ENCODE results near the gene KCNMA1.

The KCNMA1 gene

DNA sequence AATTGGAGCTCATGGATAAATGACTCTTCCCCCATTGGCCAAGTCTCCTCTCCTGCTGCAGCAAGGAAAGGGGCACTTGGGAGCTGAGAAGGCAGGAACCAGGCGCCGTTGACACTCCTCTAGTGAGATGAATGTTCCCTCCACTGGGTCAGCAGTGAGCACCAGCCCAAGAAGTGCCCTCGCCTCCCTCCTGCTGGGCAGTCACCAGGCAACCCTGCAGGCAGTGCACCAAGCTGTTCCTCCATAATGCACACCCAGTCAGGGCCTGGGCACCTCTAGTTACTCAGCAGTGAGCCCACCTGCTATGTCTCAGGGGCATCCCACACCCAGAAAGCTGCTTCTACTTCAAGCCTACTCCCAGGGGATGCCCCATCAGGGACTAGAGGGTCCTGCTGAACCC lies 84.3 kb downstream of the KCNMA1 start:
- DNase-seq = no peak

DNA sequence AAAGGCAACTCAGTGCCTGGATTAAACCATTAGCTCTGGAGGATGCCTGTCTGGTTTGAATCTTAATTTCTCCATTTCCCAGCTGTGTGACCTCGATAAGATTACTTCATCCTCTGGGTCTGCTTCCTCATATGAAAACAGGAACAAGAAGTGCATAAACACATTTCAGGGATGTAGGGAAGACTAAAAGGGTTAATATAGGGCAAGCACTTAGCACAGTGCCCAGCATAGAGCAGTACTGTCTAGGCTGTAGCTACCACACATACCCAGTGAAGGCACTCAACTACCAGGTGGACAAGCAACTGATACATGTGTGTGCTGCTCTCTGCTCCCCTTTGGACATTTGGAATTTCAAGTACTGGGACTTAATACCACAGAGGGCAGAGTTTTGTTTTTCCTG lies 85.4 kb downstream of the KCNMA1 start:
- no peak for DNase-seq

DNA sequence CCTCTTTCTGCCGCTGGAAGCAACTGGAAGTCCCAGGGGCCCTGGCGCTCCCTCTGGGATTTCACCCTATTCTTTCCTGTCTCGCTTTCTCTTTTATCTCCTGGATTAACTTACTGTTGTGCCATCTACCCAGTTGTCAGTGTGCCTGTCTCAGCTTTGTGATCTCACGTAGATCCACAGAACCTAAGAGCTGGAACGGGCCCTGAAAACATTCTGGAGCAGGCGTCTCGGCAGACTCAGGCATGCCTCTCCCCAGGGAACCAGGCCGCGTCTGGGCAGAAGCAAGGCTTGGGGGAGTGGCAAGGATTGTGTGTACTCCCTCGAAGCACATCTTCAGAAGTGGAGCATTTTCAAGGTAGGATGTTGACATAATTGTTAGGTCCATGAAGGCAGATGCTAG lies 87.2 kb downstream of the KCNMA1 start:
- no peak for DNase-seq

DNA sequence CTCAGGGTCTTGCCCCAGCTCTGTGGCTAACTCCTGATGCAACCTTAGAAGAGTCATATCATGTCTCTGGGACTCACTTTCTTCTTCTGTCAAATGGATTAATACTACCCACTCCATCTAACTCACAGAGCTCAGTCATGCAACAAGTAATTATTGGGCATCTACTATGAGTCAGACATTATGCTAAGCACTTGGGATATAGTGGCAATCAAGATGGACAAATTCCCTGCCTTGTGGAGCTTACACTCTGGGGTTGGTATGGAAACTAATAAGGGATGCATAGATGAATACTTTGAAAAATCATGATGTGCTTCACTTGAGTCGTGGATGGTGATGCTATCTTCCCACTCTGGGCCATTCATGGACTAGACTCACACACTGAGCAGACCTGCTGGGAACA lies 88.9 kb downstream of the KCNMA1 start:
- DNase-seq = no peak

DNA sequence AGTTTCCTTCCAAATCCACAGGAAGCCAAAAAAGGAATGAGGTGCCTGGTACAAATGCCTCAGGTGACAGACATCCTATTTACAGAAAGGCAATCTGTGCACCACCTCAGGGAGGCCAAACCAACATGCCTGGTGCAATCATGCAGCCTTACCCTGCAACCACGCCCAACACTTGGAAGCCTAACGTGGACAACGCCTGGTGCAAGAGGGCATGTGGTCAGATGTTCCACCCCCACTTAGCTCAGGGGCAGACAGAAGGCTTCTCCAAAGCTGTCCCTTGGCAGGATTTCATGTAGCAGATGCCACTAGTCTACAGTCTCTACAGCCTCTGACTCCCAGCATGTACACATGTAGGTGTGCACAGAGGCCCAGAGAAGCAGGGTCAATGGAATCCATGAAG lies 89.5 kb downstream of the KCNMA1 start:
- no peak for DNase-seq

DNA sequence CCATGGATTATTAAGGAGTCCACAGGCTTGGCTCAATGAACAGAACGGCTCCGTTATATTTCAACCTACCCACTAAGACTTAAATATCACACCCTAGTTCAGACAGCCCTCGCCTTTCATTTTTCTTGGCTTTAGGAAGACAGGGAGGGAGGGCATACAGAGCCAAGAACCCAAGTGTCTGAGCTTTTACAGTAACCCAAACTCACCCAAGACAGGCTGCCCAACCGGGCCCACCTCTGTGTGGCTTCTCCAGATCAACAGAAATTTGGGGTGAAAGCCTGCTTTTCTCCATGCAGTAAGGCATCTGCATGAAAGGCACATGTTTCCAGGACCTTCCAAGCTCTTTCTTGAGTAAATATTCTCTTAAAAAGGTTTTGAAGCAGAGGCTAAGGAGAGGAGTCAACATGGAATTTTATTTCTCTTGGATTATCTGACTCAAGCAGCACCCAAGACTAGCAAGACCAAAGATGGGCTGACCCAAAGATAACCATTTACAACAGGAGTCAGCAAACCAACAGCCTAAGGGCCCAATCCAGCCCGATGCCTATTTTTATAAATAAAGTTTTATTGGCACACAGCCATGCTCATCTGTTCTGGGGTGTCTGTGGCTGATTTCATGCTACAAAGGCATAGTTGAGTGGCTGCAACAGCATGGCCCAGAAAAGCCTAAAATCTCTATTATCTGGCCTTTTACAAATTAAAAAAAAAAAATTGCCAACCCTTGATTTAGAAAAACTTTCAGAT lies 90.1 kb downstream of the KCNMA1 start:
- DNase-seq = no peak

DNA sequence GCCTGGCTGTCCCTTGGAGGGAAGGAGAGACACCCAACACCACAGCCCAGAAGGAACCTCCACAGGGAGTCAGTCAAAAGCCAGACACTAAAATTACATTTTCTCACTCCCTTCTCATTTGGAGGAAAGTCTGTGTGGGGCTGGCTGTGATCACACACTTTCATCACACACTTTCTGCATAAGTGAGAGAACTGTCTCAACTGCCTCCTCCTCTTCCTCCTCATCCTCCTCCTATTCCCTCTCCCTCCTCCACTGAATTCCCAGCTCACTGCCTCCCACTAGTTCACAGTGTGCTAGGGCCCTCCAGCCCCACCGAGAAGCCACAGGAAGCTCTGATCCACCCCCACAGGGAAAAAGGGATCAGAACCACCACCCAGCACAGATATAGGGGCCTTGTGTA lies 91.6 kb downstream of the KCNMA1 start:
- no peak for DNase-seq

GRCh38 chr10:77545585-77545984 lies 92.0 kb downstream of the KCNMA1 start:
- no peak for DNase-seq

GRCh38 chr10:77544617-77545016 lies 93.0 kb downstream of the KCNMA1 start:
- DNase-seq = no peak

DNA sequence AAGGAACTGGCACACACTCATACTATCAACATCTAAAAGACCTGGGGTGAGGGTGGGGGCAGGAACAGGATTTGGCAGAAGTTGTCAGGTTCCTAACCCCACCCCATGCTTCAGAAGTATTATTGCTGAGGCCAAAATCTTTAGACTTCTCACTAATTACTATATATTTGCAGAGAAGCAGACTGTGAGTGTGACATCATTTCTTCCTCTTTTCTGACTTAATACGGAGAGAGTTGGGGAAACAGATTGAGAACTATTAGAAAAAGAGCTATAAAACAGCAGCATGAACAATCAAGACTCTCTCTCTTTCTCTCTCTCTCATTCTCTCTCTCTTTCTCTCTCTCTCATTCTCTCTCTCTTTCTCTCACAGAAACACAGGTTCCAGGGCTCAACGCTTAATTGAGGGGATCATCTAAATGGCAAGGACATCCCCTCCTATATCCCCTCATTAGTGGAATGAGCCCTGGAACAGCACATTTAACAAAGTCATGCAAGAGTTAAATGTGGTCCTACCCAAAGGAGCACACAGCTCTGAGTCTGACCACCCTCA lies 94.8 kb downstream of the KCNMA1 start:
- no peak for DNase-seq

- no peak for DNase-seq
Measured at GRCh38 chr10:77541944-77542343, 95.7 kb downstream of the KCNMA1 start.

- DNase-seq = no peak
Measured at GRCh38 chr10:77541247-77541646, 96.4 kb downstream of the KCNMA1 start.

GRCh38 chr10:77539147-77539935 lies 98.3 kb downstream of the KCNMA1 start:
- no peak for DNase-seq

- DNase-seq = no peak
Measured at GRCh38 chr10:77537720-77538373, 99.8 kb downstream of the KCNMA1 start.

DNA sequence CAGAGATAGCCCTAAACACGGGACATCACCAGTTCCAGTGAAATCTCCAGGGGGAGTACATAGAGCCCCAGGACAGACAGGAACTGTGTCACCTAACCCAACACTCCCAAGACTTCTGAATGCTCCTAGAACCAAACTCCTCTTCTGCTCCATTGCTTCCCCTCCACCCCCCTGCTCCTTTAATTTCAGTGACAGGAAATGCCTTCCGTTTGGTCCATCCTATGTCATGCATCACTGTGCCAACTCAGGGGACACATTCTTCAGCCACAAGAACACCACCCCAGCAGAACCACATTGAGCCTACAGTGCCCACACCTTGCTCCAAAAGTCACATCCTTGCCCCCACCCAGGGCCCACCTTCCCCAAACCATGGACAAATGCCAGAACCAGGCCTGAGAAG lies 100.5 kb downstream of the KCNMA1 start:
- DNase-seq = no peak

- DNase-seq = peak; percentile 14
Measured at GRCh38 chr10:77533887-77534278, 103.7 kb downstream of the KCNMA1 start.

DNA sequence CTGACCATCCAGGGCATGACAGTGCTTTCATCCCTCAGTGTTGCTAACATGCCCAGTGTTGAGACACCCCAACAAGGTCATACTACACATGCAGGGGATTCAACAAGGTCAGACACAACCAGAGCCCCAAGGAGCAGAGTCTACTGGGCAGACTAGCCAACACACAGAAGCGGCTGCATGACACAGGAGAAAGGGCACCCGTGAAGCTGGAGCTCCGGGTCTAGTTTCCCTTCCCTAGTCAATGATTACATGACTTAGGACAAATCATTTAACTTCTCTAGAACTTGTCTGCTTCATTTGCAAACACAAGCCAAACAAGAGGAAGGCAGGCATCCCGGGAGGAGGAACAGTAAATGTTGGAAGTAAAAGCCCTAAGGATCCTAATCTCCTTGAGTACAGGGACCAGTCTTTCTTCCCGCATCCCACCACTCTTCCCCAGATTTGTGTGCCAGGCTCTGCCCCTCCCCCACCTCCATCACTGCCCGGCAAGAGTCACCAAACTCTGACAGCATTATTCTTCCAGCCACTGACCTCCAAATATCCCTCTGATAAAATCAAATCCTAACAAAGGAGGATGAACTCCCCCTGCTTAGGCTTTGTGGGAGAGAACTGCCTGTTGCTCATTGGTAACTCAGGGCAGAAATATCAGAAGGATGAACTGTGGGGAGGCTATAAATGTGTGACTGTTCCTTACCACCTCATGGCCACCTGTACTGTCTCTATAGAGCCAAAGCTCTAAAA lies 104.3 kb downstream of the KCNMA1 start:
- DNase-seq = no peak

- DNase-seq = no peak
Measured at GRCh38 chr10:77532068-77532467, 105.5 kb downstream of the KCNMA1 start.

- DNase-seq = no peak
Measured at GRCh38 chr10:77531441-77532001, 106.1 kb downstream of the KCNMA1 start.

DNA sequence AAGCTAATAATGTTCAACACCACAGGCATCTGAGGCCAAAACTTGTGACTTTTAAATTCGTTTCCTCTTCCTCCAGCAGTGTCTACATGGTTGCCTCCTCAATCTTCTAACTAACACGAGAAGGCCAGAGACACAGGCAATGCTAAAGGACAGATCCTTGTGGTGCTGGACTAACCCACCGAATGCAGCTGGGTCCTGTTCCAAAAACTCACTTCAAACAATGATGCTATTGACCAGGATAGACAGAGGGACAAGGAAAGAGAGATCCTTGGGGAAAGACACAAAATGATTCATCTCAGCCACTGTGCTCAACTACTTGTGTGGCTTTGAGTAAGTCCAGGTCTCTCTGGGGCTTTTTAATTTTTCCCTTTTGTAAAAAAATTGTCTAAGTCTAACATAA lies 107.6 kb downstream of the KCNMA1 start:
- no peak for DNase-seq

DNA sequence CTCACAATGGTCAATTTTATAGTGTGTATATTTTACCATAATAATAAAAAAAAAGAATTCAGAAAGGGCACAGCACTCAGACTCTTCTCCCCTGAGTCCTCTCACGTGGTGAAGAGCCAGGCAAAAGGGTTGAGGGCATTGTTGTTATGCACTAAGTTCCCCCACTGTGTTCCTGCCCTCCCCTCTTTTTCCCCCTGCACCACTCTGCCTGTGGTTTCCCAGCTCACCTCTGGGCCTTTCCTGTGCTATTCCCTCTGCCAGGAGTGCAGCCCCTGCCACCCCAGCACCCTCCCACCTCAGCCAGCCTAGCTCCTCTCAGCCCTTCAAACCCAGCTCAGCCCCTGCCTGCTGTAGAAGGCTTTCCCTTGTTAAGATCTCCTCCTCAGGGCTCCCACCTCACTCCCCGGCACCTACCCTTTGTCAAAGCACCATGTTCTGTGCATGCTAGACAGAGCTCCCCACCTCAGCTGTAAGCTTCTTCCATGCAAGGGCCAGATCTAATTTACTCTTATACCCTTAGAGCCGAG lies 108.5 kb downstream of the KCNMA1 start:
- DNase-seq = no peak

- no peak for DNase-seq
Measured at GRCh38 chr10:77527839-77528238, 109.8 kb downstream of the KCNMA1 start.

Measured in NCI-H1092 treated with DMSO at 0.1 percent for 48 hours (cell line).